ENCODE data around the gene CHSY1. TPM values are rescaled to one million over a fixed set of nuclear protein-coding genes. Genes with fewer than 3 reads are reported as not detected.

The CHSY1 gene
- total RNA-seq, 4 donors from 2014 or later, result 25.6 to 62.8 (median 46.0) TPM

DNA sequence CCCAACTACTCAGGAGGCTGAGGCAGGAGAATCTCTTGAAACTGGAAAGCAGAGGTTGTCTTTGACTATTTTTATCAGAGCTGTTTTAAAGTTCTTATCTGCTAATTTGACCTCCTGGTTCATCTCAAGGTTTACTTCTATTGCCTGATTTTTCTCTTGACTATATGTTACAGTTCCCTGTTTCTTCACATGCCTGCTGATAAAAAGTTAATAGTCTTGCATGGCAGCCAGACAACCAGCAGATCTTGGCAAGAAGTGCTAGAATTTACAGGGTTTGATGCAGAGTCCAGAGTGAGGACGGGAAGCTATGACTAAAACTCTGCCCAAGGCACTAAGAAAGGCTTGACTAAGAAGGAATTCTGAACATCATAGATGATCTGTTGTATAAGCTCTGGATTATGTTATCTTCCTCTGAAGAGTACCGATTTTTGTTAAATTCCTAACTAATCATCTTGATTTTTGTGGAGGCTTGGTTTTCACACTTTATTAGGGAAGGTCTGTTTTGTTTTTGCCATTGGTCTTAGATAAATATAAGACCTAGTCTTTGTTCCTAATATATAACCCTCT lies 85.9 kb downstream of the CHSY1 start:
- H3K27ac ChIP-seq, result peak overlapping the region in 1 of 2 donors; percentile 86
- intact Hi-C loops (cut with DNase I; ENCODE audit: low total_unique reads), result no loop called here

DNA sequence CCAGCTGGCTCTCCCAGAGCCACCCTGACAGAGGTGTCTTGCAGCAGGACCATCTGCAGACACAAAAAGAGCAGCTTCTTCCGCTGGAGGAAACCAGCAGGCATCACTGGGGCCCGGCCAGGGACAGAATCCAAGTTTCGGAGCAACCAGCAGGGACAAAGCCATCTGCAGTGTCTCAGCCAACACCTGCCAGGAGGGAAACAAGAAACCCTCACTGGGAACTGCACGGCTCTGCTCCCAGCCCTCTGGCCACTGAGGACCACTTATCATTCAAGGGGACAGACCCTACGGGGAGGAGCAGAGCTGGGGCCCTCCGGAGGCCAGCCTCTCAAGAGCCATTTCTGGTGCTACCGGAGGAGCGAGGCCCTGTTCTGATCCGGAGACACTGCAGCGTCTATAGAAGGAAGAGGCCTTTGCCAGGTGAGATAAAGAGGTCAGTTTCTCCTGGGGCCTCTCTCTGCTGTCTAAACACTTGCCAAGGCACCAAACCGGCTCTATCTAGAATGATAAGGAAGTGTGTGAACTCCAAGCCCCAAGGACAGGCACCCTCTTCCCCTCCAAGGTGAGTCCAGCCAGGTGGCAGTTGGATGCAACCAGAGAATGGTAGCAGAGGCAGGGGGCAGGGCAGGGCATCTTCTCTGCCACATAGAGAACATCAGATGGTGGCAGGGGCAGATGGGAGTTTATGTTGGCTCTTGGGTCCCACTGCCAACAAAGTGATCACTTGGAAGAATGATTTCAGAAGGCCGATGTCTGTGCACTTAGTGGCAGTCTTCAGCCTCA lies 89.0 kb downstream of the CHSY1 start:
- no peaks in the 10 kb centered on the region for H3K36me3 ChIP-seq
- intact Hi-C loops (cut with DNase I; ENCODE audit: low total_unique reads), result no loop called here
- no peaks in the 10 kb centered on the region for H3K4me1 ChIP-seq
- H3K27me3 ChIP-seq, result no peaks in the 10 kb centered on the region
- H3K4me3 ChIP-seq, result no peak overlapping the region
- no peak for TF ChIP-seq POLR2A (IDR thresholded peaks at IDR 0.05)
- TF ChIP-seq, protein P1, sequence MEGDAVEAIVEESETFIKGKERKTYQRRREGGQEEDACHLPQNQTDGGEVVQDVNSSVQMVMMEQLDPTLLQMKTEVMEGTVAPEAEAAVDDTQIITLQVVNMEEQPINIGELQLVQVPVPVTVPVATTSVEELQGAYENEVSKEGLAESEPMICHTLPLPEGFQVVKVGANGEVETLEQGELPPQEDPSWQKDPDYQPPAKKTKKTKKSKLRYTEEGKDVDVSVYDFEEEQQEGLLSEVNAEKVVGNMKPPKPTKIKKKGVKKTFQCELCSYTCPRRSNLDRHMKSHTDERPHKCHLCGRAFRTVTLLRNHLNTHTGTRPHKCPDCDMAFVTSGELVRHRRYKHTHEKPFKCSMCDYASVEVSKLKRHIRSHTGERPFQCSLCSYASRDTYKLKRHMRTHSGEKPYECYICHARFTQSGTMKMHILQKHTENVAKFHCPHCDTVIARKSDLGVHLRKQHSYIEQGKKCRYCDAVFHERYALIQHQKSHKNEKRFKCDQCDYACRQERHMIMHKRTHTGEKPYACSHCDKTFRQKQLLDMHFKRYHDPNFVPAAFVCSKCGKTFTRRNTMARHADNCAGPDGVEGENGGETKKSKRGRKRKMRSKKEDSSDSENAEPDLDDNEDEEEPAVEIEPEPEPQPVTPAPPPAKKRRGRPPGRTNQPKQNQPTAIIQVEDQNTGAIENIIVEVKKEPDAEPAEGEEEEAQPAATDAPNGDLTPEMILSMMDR (IDR thresholded peaks at IDR 0.05), result no peak
- H3K9me3 ChIP-seq, result peaks cover 0 to 17% of the 10 kb centered on the region in 2 donors
- no peak for DNase-seq
- no peak overlapping the region for H3K27ac ChIP-seq

More for the DNA sequence above, 85.9 kb downstream of the CHSY1 start:
- no peaks in the 10 kb centered on the region for H3K4me1 ChIP-seq
- H3K4me3 ChIP-seq, result no peak overlapping the region
- DNase-seq, result no peak
- H3K27me3 ChIP-seq, result no peaks in the 10 kb centered on the region
- TF ChIP-seq, protein P1 (IDR thresholded peaks at IDR 0.05), result no peak
- no peak for TF ChIP-seq POLR2A (IDR thresholded peaks at IDR 0.05)
- peaks cover 0 to 17% of the 10 kb centered on the region in 2 donors for H3K9me3 ChIP-seq
- H3K36me3 ChIP-seq, result no peaks in the 10 kb centered on the region

DNA sequence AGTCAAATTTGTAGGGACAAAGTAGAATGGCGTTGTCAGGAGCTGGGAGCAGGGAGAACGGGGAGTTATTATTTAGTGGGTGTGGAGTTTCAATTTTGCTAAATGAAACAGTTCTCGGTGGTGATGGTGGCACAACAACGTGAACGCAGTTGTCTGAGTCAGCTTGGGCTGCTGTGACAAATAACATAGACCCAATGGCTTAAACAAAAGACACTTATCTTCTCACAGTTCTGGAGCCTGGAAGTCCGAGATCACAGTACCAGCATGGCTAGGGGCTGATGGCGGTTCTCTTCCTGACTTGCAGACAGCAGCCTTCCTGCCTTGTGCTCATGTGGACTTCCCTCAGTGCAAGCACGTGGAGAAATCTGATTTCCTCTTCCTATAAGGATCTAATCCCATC lies 90.2 kb downstream of the CHSY1 start:
- intact Hi-C loops (cut with DNase I; ENCODE audit: low total_unique reads), result no loop called here
- no peak for DNase-seq
- no peaks in the 10 kb centered on the region for H3K27me3 ChIP-seq
- H3K36me3 ChIP-seq, result no peaks in the 10 kb centered on the region
- H3K4me1 ChIP-seq, result no peaks in the 10 kb centered on the region
- no peak overlapping the region for H3K4me3 ChIP-seq
- H3K9me3 ChIP-seq, result peaks cover 0 to 14% of the 10 kb centered on the region in 2 donors
- no peak for TF ChIP-seq POLR2A (IDR thresholded peaks at IDR 0.05)
- TF ChIP-seq, protein P1 (IDR thresholded peaks at IDR 0.05), result no peak
- no peak overlapping the region for H3K27ac ChIP-seq

DNA sequence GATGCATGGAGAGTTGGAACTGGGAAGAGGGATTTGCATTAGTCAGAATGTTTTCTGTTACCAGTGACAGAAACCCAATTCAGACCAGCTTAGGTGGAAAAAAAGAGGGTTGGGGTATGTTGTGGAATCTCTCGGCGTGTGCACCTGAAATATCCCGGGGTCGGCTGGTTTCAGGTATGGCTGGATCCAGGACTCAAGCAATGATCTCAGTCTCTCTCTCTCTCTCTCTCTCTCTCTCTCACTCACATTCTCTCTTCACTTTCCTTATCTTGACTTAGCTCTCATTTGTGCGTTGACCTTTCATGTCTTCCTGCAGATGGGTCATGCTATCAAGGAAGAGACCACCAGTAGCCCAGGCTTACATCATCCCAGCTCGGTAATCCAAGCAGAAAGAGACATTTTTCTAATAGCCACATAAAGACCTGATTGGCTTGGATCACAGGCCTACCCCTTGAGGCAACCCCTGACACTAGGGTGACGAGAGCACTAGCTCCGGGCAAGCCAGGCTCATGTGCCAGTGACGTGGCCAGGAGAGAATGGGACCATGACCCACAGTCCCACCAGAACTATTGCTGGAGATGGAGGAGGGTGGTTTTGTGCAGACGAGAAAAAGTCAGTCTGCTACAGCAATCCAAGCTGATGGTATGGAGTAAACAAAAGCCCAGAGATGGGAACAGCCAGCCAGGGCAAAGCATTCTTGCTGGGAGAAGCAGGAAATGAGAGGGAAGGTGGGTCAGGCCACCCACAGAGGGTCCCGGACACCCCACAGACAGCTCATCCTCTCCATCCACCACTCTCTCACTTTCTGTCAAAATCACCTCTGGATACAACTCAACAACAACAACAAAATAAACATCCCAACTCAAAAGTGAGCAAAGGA lies 91.7 kb downstream of the CHSY1 start:
- Histone ChIP-seq H3K9me3 (peaks cover 0 to 4% of the 10 kb centered on the region in 2 donors), H3K36me3 (no peaks in the 10 kb centered on the region), H3K4me1 (no peaks in the 10 kb centered on the region), H3K27ac (no peak overlapping the region), H3K4me3 (no peak overlapping the region), H3K27me3 (no peaks in the 10 kb centered on the region)
- TF ChIP-seq, protein P1 (IDR thresholded peaks at IDR 0.05), result no peak
- TF ChIP-seq POLR2A (IDR thresholded peaks at IDR 0.05), result no peak
- intact Hi-C loops (cut with DNase I; ENCODE audit: low total_unique reads), result no loop called here
- DNase-seq, result no peak

All from uterus (tissue), 4 donors.